ENCODE measurements around the gene SFMBT2. TPM values are rescaled to one million over a fixed set of nuclear protein-coding genes. Genes with fewer than 3 reads are reported as not detected.

Gene SFMBT2
- total RNA-seq, 2 donors from 2014 or later = 25.6 to 32.1 TPM

- DNase-seq (ENCODE audit: low spot score in 2 of 2) (no peak), ATAC-seq (no peak)
- peaks cover 14 to 26% of the 10 kb centered on the region in 2 donors for H3K36me3 Mint-ChIP-seq
- peaks cover 3 to 9% of the 10 kb centered on the region in 2 donors for H3K9me3 Mint-ChIP-seq
- peak overlapping the region in 1 of 2 donors; percentile 60 for H3K27ac Mint-ChIP-seq
Measured at GRCh38 chr10:7170626-7171322, 240.1 kb downstream of the SFMBT2 start.

- no peaks in the 10 kb centered on the region for H3K9me3 Mint-ChIP-seq
- H3K27ac Mint-ChIP-seq = no peak overlapping the region
- ATAC-seq (no peak), DNase-seq (ENCODE audit: low spot score in 2 of 2) (no peak)
- peaks cover 6 to 11% of the 10 kb centered on the region in 2 donors for H3K36me3 Mint-ChIP-seq
Measured at GRCh38 chr10:7168414-7168813, 242.4 kb downstream of the SFMBT2 start.

GRCh38 chr10:7165500-7166177, 245.2 kb downstream of the SFMBT2 start:
- ATAC-seq = no peak
- DNase-seq (ENCODE audit: low spot score in 2 of 2) = no peak
- Mint-ChIP-seq H3K9me3 (no peaks in the 10 kb centered on the region), H3K27ac (no peak overlapping the region), H3K36me3 (peaks cover 14 to 25% of the 10 kb centered on the region in 2 donors)

- Mint-ChIP-seq H3K27ac (peak overlapping the region; percentile 19 to 75), H3K9me3 (no peaks in the 10 kb centered on the region), H3K36me3 (peaks cover 19 to 32% of the 10 kb centered on the region in 2 donors)
- no peak for ATAC-seq
- no peak for DNase-seq (ENCODE audit: low spot score in 2 of 2)
Measured at GRCh38 chr10:7164955-7165354, 245.9 kb downstream of the SFMBT2 start.

GRCh38 chr10:7162331-7162730, 248.5 kb downstream of the SFMBT2 start:
- peaks cover 19 to 34% of the 10 kb centered on the region in 2 donors for H3K36me3 Mint-ChIP-seq
- ATAC-seq = no peak
- peak overlapping the region in 1 of 2 donors; percentile 66 for H3K27ac Mint-ChIP-seq

GRCh38 chr10:7161484-7162250, 249.2 kb downstream of the SFMBT2 start:
- no peaks in the 10 kb centered on the region for H3K9me3 Mint-ChIP-seq

More at GRCh38 chr10:7162331-7162730, 248.5 kb downstream of the SFMBT2 start:
- no peak for DNase-seq (ENCODE audit: low spot score in 2 of 2)
- no peaks in the 10 kb centered on the region for H3K9me3 Mint-ChIP-seq

GRCh38 chr10:7159928-7160327, 250.9 kb downstream of the SFMBT2 start:
- Mint-ChIP-seq H3K36me3 (peaks cover 19 to 25% of the 10 kb centered on the region in 2 donors), H3K27ac (peak overlapping the region in 1 of 2 donors; percentile 45), H3K9me3 (no peaks in the 10 kb centered on the region)
- no peak for DNase-seq (ENCODE audit: low spot score in 2 of 2)
- ATAC-seq = peak; percentile 53 to 85

More at GRCh38 chr10:7161484-7162250, 249.2 kb downstream of the SFMBT2 start:
- Mint-ChIP-seq H3K27ac (peak overlapping the region in 1 of 2 donors; percentile 66), H3K36me3 (peaks cover 19 to 27% of the 10 kb centered on the region in 2 donors)
- DNase-seq (ENCODE audit: low spot score in 2 of 2) (no peak), ATAC-seq (no peak)

- ATAC-seq = peak in 1 of 2 donors; percentile 26
- H3K9me3 Mint-ChIP-seq = no peaks in the 10 kb centered on the region
- DNase-seq (ENCODE audit: low spot score in 2 of 2) = no peak
- peak overlapping the region in 1 of 2 donors; percentile 45 for H3K27ac Mint-ChIP-seq
- H3K36me3 Mint-ChIP-seq = peaks cover 19 to 25% of the 10 kb centered on the region in 2 donors
Measured at GRCh38 chr10:7159517-7159916, 251.3 kb downstream of the SFMBT2 start.

- ATAC-seq (no peak), DNase-seq (ENCODE audit: low spot score in 2 of 2) (no peak)
- Mint-ChIP-seq H3K9me3 (no peaks in the 10 kb centered on the region), H3K27ac (no peak overlapping the region), H3K36me3 (peaks cover 9 to 16% of the 10 kb centered on the region in 2 donors)
Measured at GRCh38 chr10:7157091-7157490, 253.7 kb downstream of the SFMBT2 start.

- Mint-ChIP-seq H3K36me3 (no peaks in the 10 kb centered on the region), H3K27ac (no peak overlapping the region), H3K9me3 (no peaks in the 10 kb centered on the region)
- DNase-seq (ENCODE audit: low spot score in 2 of 2) (no peak), ATAC-seq (no peak)
Measured at GRCh38 chr10:7153750-7154149, 257.1 kb downstream of the SFMBT2 start.

GRCh38 chr10:7152982-7153381, 257.9 kb downstream of the SFMBT2 start:
- Mint-ChIP-seq H3K27ac (no peak overlapping the region), H3K36me3 (no peaks in the 10 kb centered on the region), H3K9me3 (no peaks in the 10 kb centered on the region)
- DNase-seq (ENCODE audit: low spot score in 2 of 2) (no peak), ATAC-seq (no peak)

- Mint-ChIP-seq H3K27ac (no peak overlapping the region), H3K9me3 (no peaks in the 10 kb centered on the region), H3K36me3 (no peaks in the 10 kb centered on the region)
- DNase-seq (ENCODE audit: low spot score in 2 of 2) (no peak), ATAC-seq (no peak)
Measured at GRCh38 chr10:7152341-7152740, 258.5 kb downstream of the SFMBT2 start.

- H3K27ac Mint-ChIP-seq = no peak overlapping the region
- no peak for DNase-seq (ENCODE audit: low spot score in 2 of 2)
- ATAC-seq = no peak
- no peaks in the 10 kb centered on the region for H3K36me3 Mint-ChIP-seq
- H3K9me3 Mint-ChIP-seq = no peaks in the 10 kb centered on the region
Measured at GRCh38 chr10:7151538-7151937, 259.3 kb downstream of the SFMBT2 start.

- peak in 1 of 2 donors; percentile 20 for ATAC-seq
- H3K27ac Mint-ChIP-seq = no peak overlapping the region
- DNase-seq (ENCODE audit: low spot score in 2 of 2) = no peak
- H3K9me3 Mint-ChIP-seq = no peaks in the 10 kb centered on the region
- H3K36me3 Mint-ChIP-seq = no peaks in the 10 kb centered on the region
Measured at GRCh38 chr10:7150349-7150748, 260.5 kb downstream of the SFMBT2 start.

GRCh38 chr10:7146189-7146588, 264.6 kb downstream of the SFMBT2 start:
- Mint-ChIP-seq H3K9me3 (no peaks in the 10 kb centered on the region), H3K36me3 (no peaks in the 10 kb centered on the region), H3K27ac (no peak overlapping the region)
- no peak for DNase-seq (ENCODE audit: low spot score in 2 of 2)
- ATAC-seq = no peak

- Mint-ChIP-seq H3K9me3 (peaks cover 0 to 16% of the 10 kb centered on the region in 2 donors), H3K36me3 (peaks cover 10 to 13% of the 10 kb centered on the region in 2 donors), H3K27ac (no peak overlapping the region)
- DNase-seq (ENCODE audit: low spot score in 2 of 2) = no peak
- ATAC-seq = no peak
Measured at GRCh38 chr10:7136016-7136415, 274.8 kb downstream of the SFMBT2 start.

GRCh38 chr10:7135188-7135587, 275.6 kb downstream of the SFMBT2 start:
- no peak overlapping the region for H3K27ac Mint-ChIP-seq
- ATAC-seq = no peak
- no peak for DNase-seq (ENCODE audit: low spot score in 2 of 2)
- peaks cover 10 to 13% of the 10 kb centered on the region in 2 donors for H3K36me3 Mint-ChIP-seq
- peaks cover 0 to 16% of the 10 kb centered on the region in 2 donors for H3K9me3 Mint-ChIP-seq

All from activated naive CD4-positive, alpha-beta T cell treated with anti-CD3 and anti-CD28 coated beads, Interleukin-2, amount 50 U/mL, for 72 hours (primary cell).